ENCODE results near the gene PEA15. TPM values are rescaled to one million over a fixed set of nuclear protein-coding genes. Genes with fewer than 3 reads are reported as not detected.
A peak's percentile ranks its signal among the peaks of the same experiment; 100 is the strongest.

Gene PEA15
- total RNA-seq, 1 donor from 2014 or later = 194 TPM

- DNase-seq (ENCODE audit: low read depth) = no peak
Measured at GRCh38 chr1:160239582-160240299, 34.6 kb downstream of the PEA15 start.

GRCh38 chr1:160243767-160244166 is 38.6 kb downstream of the PEA15 start:
- no peak for DNase-seq (ENCODE audit: low read depth)

- no peak for DNase-seq (ENCODE audit: low read depth)
Measured at GRCh38 chr1:160244209-160244608, 39.0 kb downstream of the PEA15 start.

- no peak for DNase-seq (ENCODE audit: low read depth)
Measured at GRCh38 chr1:160245434-160245833, 40.2 kb downstream of the PEA15 start.

- peak; percentile 56 for DNase-seq (ENCODE audit: low read depth)
Measured at GRCh38 chr1:160247053-160247452, 41.9 kb downstream of the PEA15 start.

- no peak for DNase-seq (ENCODE audit: low read depth)
Measured at GRCh38 chr1:160251011-160251410, 45.8 kb downstream of the PEA15 start.

- peak; percentile 79 for DNase-seq (ENCODE audit: low read depth)
Measured at GRCh38 chr1:160251687-160252526, 46.7 kb downstream of the PEA15 start.

- no peak for DNase-seq (ENCODE audit: low read depth)
Measured at GRCh38 chr1:160255781-160256300, 50.7 kb downstream of the PEA15 start.

- DNase-seq (ENCODE audit: low read depth) = peak; percentile 59
Measured at GRCh38 chr1:160256396-160257046, 51.3 kb downstream of the PEA15 start.

GRCh38 chr1:160257411-160258015 is 52.3 kb downstream of the PEA15 start:
- DNase-seq (ENCODE audit: low read depth) = no peak

GRCh38 chr1:160258177-160258798 is 53.1 kb downstream of the PEA15 start:
- DNase-seq (ENCODE audit: low read depth) = no peak

GRCh38 chr1:160260406-160261382 is 55.5 kb downstream of the PEA15 start:
- DNase-seq (ENCODE audit: low read depth) = peak; percentile 97

GRCh38 chr1:160261556-160261892 is 56.3 kb downstream of the PEA15 start:
- peak; percentile 89 for DNase-seq (ENCODE audit: low read depth)

GRCh38 chr1:160261893-160262794 is 57.0 kb downstream of the PEA15 start, which contains the start of gene DCAF8:
DCAF8 (minus strand) TSS chr1:160262549; CDS start chr1:160244008, 18,541 bp downstream.
- peak; percentile 94 for DNase-seq (ENCODE audit: low read depth)

- no peak for DNase-seq (ENCODE audit: low read depth)
Measured at GRCh38 chr1:160264795-160265307, 59.7 kb downstream of the PEA15 start.
